ENCODE data around the gene METTL22.

GRCh38 chr16:8673611-8674412, 52.3 kb downstream of the METTL22 start:
- TF ChIP-seq, protein P1, sequence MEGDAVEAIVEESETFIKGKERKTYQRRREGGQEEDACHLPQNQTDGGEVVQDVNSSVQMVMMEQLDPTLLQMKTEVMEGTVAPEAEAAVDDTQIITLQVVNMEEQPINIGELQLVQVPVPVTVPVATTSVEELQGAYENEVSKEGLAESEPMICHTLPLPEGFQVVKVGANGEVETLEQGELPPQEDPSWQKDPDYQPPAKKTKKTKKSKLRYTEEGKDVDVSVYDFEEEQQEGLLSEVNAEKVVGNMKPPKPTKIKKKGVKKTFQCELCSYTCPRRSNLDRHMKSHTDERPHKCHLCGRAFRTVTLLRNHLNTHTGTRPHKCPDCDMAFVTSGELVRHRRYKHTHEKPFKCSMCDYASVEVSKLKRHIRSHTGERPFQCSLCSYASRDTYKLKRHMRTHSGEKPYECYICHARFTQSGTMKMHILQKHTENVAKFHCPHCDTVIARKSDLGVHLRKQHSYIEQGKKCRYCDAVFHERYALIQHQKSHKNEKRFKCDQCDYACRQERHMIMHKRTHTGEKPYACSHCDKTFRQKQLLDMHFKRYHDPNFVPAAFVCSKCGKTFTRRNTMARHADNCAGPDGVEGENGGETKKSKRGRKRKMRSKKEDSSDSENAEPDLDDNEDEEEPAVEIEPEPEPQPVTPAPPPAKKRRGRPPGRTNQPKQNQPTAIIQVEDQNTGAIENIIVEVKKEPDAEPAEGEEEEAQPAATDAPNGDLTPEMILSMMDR (IDR thresholded peaks at IDR 0.05), result no peak
- TF ChIP-seq POLR2A (IDR thresholded peaks at IDR 0.05), result no peak
- TF ChIP-seq POLR2AphosphoS5 (IDR thresholded peaks at IDR 0.05; ENCODE audit: insufficient read depth in 1 of 2, low read depth in 1 of 2), result no peak

Data from vagina (tissue), 2 donors.